NCI-H1048 (cell line): ENCODE data around the gene WDR93.
"Not testable (repeated sequence)": the region's sequence is repeated elsewhere in the genome, so short reads cannot be mapped to it uniquely, and the experiment has no call there.

Experiments
- DNase-seq: peaks from one replicate; lab custom pipeline; 2025; lab: John Stamatoyannopoulos, UW

Gene WDR93

DNA sequence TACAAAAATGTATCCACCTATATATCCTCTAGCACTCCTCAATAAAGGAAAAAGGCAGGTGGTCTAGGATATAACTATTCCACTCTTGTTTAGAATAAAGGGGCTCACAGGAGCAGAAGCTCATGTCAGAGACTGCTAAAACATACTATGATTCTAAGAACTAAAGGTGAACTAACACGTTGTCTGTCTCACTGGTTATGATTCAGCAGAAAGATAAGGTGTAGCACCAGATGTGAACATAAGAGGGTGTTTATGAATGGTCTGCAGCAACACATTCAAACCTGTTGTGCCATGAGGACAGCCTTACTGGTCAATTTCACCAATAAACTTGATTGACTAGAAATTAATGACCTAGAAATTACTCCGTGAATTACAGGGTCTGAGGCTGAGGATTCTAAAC lies 4.6 kb upstream of the WDR93 start:
- no peak for DNase-seq

DNA sequence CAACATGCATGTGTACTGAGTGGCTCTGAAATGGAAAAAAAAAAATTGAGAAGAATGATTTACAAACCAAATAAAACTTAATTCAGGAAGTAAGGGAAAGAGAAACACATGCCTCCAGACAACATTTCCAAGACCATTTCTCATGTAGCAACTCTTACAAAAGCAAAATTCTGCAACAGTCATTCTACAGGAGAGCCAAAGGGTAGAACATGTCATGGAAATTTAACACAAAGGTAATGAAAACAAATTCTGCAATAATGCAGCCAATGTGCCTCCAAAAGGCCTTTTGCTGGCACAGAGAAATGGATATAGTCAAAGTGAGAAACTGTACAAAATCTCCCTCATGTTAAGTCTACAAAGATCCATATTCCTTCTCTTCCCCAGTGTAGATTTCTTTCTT lies 4.1 kb upstream of the WDR93 start:
- no peak for DNase-seq

DNA sequence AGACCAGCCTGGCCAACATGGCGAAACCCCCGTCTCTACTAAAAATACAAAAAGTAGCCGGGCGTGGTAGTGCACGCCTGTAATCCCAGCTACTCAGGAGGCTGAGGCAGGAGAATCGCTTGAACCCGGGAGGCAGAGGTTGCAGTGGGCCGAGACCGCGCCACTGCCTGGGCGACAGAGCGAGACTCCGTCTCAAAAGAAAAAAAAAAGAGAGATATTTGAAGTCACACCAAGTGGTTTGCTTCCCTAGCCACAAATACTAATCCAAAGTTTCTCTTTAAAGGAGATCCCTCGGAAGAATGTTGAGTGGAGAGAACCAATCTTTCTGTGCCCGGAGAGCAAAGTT lies 708 bp upstream of the WDR93 start:
- not testable (repeated sequence) for DNase-seq

DNA sequence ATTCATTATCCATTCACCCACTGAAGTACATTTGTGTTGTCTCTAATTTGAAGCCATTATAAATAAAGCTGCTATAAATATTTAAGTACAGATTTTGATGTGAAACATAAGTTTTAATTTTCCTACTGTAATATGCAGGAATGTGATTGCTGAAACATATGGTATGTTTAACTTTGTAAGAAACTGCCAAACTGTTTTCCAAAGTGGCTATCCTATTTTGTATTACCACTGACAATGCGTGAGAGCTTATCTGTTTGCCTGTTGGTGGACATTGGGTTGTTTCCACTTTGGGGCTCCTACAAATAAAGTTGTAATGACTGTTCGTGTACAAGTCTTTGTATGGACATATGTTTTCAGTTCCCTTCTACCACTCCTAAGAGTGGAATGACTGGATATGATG lies 2.5 kb downstream of the WDR93 start:
- no peak for DNase-seq

DNA sequence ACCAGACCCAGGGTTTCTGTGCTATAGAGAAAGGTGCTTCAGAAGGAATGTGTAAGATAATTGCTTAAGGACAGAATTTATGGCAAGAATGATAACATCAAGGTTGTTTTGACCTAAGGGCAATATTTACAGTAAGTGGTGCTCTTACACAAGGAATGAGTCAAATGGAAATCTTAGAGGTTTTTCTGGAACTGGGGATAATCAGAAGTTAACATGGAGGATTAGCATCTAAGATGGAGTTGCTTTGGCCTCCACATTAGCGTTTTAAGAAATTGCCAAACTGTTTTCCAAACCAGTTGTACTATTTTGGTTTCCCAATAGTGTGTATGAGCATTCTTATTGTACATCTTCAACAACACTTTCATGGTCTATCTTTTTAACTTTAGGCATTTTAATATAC lies 3.1 kb downstream of the WDR93 start:
- no peak for DNase-seq

DNA sequence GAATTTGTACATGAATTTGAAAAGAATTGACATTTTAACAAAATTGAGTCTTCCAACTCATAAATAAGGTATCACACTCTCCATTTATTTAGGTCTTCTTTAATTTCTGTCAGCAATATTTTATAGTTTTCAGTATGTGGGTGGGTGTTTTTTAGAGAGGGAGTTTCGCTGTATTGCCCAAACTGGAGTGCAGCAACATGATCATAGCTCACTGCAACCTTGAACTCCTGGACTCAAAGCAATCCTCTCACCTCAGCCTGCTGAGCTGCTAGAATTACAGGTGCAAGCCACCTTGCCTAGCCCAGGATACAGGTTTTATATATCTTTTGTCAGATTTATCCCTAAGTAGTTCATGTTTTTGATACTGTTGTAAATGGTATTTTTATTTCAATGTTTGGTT lies 4.6 kb downstream of the WDR93 start:
- no peak for DNase-seq

DNA sequence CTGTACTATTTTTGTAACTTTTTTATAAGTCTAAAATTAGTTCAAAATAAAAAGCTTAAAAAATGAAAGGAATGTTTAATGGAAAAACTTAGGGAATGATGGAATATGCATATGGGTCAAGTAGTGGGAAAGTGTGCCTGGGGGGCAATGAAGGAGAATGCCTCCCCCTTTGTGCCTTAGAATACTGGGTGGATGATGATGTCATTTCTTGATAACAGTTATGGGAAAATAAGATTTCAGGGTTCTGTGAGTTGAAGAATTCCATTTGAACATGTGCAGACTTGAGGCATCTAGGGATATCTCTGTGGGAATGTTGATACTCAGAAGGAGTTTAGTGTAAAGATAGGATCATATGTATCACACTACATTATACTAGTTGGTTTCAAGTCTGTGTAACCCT lies 13.8 kb downstream of the WDR93 start:
- DNase-seq: no peak

DNA sequence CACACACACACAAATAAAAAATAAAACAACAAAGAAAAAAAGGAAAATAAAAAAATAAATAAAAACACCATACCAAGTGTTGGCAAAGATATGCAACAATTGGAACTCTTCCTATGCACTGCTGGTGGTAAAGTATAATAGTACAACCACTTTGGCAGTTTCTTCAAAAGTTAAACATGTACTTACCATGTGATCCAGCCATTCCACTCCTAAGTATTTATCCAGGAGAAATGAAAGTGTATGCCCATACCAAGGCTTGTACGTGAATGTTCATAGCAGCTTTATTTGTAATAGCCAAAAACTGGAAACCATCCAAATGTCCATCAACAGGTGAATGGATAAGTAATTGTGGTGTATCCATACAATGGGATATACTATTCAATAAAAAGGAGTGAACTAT lies 17.0 kb downstream of the WDR93 start:
- no peak for DNase-seq

DNA sequence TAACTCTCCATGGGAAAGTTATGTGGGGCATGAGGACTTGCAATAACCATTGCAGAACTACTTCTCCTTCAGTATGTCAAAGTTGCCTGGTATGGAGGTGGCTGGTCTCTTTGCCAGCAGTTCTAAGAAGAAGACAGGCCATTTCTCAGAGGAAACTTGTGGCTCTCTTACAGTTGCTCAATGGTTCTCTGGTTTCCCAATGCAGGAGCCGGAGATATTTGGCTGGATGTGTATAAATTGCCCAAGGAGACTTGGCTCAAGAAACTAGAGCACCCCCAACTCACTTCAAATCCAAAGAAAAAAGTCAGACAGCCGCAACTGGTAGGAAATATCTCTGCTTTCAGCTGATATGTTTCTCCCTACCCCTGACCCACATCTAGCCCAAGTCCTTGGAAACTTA lies 24.2 kb downstream of the WDR93 start:
- DNase-seq: no peak

DNA sequence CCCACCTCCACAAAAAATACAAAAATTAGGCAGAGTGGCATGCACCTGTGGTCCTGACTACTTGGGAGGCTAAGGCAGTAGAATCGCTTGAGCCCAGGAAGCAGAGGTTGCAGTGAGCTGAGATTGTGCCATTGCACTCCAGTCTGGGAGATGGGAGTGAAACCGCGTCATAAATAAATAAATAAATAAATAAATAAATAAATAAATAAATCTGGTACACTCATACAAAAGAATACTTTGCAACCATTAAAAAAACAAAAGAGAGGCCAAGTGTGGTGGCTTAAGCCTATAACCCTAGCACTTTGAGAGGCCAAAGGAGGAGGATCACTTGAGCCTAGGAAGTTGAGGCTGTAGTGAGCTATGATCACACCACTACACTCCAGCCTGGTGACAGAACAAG lies 32.4 kb downstream of the WDR93 start:
- DNase-seq: no peak

DNA sequence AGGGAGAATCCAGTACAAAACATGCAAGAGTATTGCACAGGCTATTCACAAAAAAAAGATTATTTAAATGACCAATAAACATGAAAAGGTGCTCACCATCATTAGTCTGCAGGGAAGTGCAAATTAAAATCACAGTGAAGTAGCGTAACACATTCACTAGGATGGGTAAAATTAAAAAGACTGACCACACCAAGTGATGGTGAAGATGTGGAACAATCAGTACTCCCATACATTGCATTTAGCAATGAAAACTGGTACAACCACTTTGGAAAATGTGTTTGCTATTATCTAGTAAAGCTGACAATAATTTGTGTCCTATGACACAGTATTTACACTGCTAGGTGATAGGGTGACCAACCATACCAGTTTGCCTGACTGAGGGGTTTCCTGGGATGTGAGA lies 34.0 kb downstream of the WDR93 start:
- DNase-seq: no peak

DNA sequence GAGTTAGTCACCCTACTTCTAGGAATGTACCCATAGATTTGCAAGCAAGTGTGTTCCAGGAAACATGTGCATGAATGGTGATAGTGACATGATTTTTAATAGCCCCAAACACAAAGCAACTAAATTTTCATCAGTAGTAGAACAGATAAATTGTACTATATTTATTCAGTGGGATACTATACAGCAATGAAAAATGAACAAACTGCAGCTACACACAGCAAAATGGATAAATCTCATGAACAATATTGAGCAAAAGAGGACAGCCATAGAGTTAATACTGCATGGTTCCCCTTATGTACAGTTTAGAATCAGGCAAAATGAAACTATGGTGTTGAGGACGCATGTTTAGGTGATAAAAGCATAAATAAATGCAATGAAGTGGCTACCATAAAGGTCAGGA lies 34.5 kb downstream of the WDR93 start:
- DNase-seq: no peak

DNA sequence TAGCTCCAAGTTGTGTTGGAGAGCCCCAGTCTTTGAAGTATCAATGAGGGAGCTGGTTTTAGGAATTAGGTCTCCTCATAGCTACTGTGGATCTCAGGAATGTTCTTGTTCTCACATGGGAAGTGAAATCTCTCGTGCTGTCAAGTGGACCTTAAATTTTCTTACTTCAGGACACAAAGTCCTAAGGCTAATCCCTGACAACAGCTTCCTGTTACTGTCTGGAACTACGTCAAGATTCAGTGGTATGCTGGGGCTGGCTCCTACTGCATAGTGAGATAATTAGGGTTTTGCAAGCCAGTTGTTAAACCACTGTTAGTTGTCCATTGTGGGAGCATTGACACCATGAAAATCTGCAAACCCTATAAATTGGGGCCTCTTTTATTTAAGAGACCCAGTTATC lies 37.6 kb downstream of the WDR93 start:
- no peak for DNase-seq

DNA sequence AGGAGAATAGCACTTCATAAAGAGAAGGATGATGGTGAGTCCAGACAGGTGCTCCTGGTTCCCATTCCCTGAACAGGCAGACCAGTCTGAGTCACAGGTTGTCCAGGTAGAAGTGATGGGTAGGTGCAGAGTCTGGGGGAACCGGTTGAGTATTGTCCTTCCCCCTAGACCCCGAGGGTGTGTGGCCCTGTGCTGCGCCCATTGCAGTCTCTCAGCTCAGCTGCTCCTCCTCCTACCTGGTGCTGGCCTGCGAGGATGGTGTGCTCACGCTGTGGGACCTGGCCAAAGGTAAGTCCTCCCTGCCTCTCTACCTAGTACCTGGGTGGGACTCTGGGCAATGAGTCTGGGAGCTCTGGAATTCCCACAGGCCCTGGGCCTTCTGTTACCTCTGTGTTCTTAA lies 40.7 kb downstream of the WDR93 start:
- no peak for DNase-seq

DNA sequence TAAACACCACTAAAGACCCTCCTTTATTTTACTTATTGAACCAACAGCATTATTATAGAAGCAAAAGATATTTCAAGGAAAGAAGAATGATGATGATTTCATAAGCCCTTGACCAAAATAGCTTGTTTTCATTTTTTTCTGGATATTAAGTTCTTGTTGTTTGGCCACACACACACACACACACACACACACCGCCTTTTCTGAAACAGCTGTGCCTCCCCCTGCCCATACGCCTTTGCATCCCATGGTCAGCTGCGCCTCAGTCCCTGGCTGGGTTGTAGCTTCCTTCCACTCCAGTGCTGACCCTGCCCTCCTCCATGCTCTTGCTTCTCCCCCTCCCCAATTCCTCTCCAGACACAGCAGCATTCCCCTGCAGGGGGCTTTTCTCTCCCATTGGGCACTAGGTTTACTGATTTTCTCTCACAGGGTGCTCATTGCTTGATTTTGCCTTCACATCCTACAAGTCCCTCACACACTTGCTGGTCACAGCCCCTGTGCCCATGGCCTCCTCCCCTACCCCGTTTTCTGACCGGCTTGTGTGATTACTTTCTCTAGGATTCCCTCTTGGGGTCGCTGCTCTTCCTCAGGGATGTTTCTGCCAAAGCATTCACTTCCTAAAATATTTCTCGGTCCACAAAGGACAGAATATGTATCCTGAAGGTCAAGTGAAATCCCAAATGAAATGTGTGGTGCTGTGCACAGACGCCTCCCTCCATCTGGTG lies 42.0 kb downstream of the WDR93 start:
- DNase-seq: no peak

DNA sequence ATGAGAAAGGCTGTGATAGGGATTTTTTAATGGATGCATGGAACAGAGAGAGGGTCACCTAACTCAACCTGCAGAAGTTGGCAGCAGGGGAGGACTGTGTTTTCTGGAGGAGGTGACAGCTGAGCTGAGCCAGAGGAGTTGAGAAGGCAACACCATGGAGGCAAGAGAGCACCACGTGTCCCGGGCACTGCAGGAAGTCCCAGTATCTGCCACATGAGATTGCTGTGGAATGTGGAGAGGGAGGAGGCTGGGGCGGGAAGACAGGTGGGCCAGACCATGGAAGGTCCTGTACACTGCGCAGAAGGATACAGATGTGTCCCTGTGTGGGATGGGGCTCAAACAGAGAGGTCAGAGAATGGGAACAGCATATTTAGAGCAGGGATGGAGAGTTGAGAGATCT lies 45.2 kb downstream of the WDR93 start:
- DNase-seq: no peak

DNA sequence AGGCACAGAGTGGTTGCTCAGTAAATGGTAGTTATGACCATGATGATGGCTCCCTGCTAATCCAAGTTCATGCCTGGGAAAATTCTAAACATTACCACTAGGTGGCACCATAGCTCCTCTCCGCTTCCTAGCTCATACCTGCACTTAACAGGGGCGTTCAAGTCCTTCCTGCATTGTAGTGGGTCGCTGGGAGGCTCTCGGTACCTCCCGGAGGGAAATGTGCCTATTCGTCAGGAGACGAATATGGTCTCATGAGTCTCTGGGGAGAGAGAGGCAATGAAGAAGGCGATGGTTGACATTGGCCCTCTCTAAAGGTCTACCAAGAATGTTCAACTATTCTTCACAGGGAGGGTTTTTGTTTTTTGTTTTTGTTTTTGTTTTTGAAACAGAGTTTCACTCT lies 49.5 kb downstream of the WDR93 start:
- peak; percentile 44 for DNase-seq

DNA sequence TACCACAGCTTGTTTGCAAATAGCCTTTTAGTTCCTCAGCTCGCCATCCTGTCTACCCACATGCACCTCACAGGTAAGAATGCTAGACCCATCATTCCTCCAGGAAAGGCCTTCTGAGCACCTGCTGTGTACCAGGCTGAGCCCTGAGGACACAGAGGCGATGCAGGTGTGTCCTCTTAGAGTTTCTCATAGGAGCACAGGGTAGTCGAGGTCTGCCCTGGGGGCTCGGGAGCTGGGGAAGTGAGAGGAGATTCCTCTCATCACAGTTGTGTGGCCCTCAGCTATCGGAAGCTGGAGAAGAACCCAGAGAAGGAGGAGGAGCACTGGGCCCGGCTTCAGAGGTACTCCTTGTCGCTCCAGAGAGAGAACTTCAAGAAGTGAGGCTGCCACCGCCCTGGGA lies 52.4 kb downstream of the WDR93 start:
- no peak for DNase-seq

DNA sequence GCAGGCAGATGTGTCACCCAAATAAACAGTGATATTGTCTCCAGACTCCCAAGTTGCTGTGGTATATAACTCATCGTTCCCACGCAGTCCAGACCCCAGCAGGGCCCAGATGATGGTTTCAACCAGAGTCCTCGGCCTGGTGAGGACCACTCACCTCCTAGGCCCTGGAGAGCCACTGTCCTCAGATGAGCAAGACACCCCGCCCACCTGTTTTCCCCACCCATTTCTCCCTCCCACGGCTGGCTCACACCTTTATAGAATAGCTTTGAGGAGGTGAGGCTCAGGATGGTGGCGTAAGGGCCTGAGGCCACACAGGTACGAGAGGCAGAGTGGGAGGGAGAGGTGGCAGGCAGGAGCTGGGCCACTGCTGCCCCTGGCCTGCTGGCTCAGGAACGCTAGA lies 53.0 kb downstream of the WDR93 start:
- no peak for DNase-seq

DNA sequence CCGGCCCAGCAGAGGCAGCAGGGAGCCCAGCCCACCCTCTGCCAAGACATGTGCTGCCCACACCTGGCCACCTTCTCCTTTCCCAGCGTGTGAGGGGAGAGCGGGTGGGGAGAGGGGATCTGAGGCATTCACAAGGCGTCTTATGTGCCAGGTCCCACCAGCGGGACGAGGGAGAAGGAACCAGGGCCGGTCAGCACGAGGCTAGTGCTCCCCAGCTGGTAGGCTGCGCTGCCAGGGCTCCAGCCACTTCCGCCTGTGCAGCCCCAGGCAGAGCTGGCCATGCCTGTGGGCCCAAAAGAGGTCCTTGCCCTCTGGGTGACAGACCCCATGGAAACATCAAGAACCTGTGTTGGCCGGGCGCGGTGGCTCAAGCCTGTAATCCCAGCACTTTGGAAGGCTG lies 54.5 kb downstream of the WDR93 start:
- DNase-seq: no peak

DNA sequence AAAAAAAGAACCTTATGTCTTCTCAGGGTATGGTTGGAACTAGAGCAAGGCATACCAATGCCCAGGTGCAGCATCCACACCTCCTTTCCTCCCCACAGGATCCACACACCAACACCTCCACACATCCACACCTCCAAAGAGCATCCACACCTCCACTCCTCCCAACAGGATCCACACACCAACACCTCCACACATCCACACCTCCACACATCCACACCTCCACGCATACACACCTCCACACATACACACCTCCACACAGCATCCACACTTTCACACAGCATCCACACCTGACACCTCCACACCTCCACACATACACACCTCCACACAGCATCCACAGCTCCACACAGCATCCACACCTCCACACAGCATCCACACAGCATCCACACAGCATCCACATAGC lies 55.2 kb downstream of the WDR93 start:
- DNase-seq: no peak

DNA sequence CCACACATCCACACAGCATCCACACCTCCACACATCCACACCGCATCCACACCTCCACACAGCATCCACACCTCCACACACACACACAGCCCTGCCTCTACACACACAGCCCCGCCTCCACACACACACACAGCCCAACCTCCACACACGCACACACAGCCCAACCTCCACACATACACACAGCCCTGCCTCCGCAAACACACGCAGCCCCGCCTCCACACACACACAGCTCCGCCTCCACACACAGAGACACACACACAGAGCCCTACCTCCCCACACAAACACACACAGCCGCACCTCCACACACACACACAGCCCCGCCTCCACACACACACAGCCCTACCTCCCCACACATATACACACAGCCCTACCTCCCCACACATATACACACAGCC lies 55.8 kb downstream of the WDR93 start:
- DNase-seq: no peak

DNA sequence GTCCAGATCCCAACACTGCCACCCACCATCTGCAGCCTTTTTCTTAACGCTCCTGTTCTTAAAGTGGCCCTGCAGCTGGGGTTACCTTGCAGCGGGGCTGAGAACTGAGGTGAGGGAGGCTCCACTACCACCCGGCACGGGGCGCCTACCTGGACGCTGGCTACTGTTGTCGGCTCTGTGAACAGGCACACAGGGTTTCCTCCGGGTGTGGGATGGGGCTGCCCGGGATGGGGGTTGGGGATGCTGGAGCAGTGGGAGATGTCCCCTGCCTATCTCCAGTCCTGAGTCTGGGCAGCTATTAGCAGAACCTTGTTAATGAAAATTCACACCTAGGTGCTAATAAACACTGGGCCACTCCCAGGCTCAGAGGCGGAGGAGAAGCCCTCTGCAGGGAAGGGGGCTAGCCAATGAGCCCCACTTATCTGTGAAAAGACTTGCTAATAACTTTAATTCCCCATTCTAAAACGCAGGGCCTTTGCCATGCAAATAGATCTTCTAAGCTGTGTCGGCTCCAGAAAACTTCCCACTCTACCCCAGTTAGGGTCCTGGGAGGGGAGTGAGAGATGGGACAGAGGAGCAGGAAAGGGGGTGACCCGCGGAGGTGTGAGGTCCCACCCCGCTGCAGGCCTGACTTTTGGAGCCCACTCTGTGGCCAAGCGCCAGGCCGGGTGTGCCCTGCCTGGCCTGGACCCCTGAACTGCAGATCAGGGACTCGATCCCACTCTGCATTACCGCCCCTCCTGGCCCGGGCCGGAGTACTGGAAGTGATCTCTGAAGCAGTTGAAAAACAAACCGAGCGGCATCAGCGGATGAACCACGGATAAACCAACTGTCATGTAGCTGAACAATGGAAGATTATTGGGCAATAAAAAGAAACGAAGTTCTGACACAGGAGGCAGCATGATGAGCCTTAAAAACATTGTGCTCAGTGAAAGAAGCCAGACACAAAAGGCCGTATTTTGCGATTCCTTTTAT lies 57.4 kb downstream of the WDR93 start:
- DNase-seq: no peak

DNA sequence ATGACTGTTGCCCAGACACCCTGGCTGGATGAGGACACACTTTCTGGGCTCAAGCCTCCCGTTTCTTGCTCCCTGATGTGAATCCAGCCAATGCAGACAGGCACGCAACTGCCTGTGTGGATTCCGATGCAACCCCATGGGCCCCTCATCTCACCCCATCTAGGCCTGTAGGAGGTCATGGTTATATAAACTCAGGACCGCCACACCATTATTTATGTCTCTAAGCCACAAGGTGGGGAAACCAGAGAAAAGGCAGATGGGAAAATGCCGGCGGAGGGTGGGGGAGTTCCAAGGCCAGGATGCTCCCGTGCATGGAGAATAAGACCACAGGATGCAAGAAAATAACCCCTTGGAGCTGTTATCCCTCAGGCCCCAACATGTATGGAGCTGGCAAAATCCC lies 58.4 kb downstream of the WDR93 start:
- DNase-seq: no peak
